ENCODE measurements around the gene NECAP2. TPM values are rescaled to one million over a fixed set of nuclear protein-coding genes. Genes with fewer than 3 reads are reported as not detected.

Gene NECAP2
- total and polyA plus RNA-seq, 10 of the 15 experiments (the other 5 are each of a cell fraction or from before 2014, with no cell fraction given): 16.3 to 98.0 (median 57.4) TPM

DNA sequence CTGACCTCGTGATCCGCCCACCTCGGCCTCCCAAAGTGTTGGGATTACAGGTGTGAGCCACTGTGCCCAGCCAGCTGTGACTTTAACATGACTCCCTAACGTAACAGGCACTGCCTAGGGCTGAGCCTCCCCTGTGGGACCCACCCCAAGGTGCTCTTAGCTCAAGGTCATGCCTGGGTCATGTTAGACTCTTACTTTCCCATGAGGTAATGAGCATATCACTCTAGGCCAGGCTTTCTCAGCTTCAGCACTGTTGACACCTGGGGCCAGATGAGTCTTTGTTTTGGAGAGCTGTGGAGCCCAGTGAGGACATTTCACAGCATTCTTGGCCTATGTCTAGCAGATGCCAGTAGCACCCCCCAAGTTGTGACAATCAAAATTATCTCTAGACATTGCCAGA, 4.5 kb downstream of the NECAP2 start:
- ATAC-seq (no peak), DNase-seq (ENCODE audit: low read depth, low spot score) (no peak), FAIRE-seq (no peak)
- peaks cover 15 to 27% of the 10 kb centered on the region in 2 experiments; a peak in 3 of 4 replicates for H3K36me3 ChIP-seq (ENCODE audit: control insufficient read depth in 2 of 2, insufficient read depth in 2 of 2, low read length in 1 of 2)
- in situ Hi-C loops (cut with MboI): no loop called here
- TF ChIP-seq, protein P1, sequence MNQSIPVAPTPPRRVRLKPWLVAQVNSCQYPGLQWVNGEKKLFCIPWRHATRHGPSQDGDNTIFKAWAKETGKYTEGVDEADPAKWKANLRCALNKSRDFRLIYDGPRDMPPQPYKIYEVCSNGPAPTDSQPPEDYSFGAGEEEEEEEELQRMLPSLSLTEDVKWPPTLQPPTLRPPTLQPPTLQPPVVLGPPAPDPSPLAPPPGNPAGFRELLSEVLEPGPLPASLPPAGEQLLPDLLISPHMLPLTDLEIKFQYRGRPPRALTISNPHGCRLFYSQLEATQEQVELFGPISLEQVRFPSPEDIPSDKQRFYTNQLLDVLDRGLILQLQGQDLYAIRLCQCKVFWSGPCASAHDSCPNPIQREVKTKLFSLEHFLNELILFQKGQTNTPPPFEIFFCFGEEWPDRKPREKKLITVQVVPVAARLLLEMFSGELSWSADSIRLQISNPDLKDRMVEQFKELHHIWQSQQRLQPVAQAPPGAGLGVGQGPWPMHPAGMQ (IDR thresholded peaks at IDR 0.05; ENCODE audit: borderline replicate concordance): no peak
- TF ChIP-seq NBN (IDR thresholded peaks at IDR 0.05): no peak
- TF ChIP-seq ESRRA (IDR thresholded peaks at IDR 0.05; ENCODE audit: low read length): no peak
- peak; percentile 76 for TF ChIP-seq NR2F1 (conservative IDR thresholded peaks at IDR 0.05)
- TF ChIP-seq POLR2AphosphoS2 (IDR thresholded peaks at IDR 0.05; ENCODE audit: low read depth, low read length): no peak
- TF ChIP-seq BMI1 (IDR thresholded peaks at IDR 0.05; ENCODE audit: borderline replicate concordance): no peak
- TF ChIP-seq IKZF1 (conservative IDR thresholded peaks at IDR 0.05): 0 out of 2 replicates have a peak, but pooled peaks have one; percentile 19
- TF ChIP-seq, protein P2, sequence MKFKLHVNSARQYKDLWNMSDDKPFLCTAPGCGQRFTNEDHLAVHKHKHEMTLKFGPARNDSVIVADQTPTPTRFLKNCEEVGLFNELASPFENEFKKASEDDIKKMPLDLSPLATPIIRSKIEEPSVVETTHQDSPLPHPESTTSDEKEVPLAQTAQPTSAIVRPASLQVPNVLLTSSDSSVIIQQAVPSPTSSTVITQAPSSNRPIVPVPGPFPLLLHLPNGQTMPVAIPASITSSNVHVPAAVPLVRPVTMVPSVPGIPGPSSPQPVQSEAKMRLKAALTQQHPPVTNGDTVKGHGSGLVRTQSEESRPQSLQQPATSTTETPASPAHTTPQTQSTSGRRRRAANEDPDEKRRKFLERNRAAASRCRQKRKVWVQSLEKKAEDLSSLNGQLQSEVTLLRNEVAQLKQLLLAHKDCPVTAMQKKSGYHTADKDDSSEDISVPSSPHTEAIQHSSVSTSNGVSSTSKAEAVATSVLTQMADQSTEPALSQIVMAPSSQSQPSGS (IDR thresholded peaks at IDR 0.05; ENCODE audit: low read length): no peak
- TF ChIP-seq TARDBP (IDR thresholded peaks at IDR 0.05; ENCODE audit: borderline replicate concordance): no peak
- TF ChIP-seq SP1 (IDR thresholded peaks at IDR 0.05; ENCODE audit: low read depth, low read length): no peak
- no peak for TF ChIP-seq NR2C1 (IDR thresholded peaks at IDR 0.05)
- no peak for TF ChIP-seq CEBPB (IDR thresholded peaks at IDR 0.05; ENCODE audit: borderline replicate concordance in 1 of 2, low read depth in 2 of 2, low read length in 2 of 2)
- TF ChIP-seq, protein P3, sequence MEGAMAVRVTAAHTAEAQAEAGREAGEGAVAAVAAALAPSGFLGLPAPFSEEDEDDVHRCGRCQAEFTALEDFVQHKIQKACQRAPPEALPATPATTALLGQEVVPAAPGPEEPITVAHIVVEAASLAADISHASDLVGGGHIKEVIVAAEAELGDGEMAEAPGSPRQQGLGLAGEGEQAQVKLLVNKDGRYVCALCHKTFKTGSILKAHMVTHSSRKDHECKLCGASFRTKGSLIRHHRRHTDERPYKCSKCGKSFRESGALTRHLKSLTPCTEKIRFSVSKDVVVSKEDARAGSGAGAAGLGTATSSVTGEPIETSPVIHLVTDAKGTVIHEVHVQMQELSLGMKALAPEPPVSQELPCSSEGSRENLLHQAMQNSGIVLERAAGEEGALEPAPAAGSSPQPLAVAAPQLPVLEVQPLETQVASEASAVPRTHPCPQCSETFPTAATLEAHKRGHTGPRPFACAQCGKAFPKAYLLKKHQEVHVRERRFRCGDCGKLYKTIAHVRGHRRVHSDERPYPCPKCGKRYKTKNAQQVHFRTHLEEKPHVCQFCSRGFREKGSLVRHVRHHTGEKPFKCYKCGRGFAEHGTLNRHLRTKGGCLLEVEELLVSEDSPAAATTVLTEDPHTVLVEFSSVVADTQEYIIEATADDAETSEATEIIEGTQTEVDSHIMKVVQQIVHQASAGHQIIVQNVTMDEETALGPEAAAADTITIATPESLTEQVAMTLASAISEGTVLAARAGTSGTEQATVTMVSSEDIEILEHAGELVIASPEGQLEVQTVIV (IDR thresholded peaks at IDR 0.05; ENCODE audit: borderline replicate concordance, partially characterized antibody): no peak
- peak; percentile 65 for TF ChIP-seq MEF2B (IDR thresholded peaks at IDR 0.05; ENCODE audit: partially characterized antibody, poor library complexity, severe bottlenecking)
- TF ChIP-seq RELA (IDR thresholded peaks at IDR 0.05; ENCODE audit: borderline replicate concordance, partially characterized antibody): no peak
- TF ChIP-seq GATAD2B (conservative IDR thresholded peaks at IDR 0.05; ENCODE audit: low read depth): 0 out of 2 replicates have a peak, but pooled peaks have one; percentile 33
- H2AFZ ChIP-seq (ENCODE audit: control insufficient read depth, low read depth, low read length): no peak overlapping the region
- no peak overlapping the region for H3K27ac ChIP-seq (ENCODE audit: control insufficient read depth, insufficient read depth)
- H3K9ac ChIP-seq (ENCODE audit: control insufficient read depth, insufficient read depth, low read length): no peak overlapping the region
- CTCF ChIA-PET: interaction anchor here (6.9 kb wide), 1 partner anchor 19 kb away, joined by 40 read pairs; no protein-coding TSS in a partner anchor
- no peaks in the 10 kb centered on the region for H3K9me3 ChIP-seq (replicated peaks; ENCODE audit: control insufficient read depth, insufficient read depth, low read length)
- RAD21 ChIA-PET (ENCODE audit: unreplicated experiment): no interaction called here
- peaks cover 26% of the 10 kb centered on the region for H3K4me1 ChIP-seq (ENCODE audit: control insufficient read depth, insufficient read depth, low read length)
- H3K4me2 ChIP-seq (ENCODE audit: control insufficient read depth, insufficient read depth): no peak overlapping the region
- SMC1A ChIA-PET (ENCODE audit: uncharacterized antibody, unreplicated experiment): interaction anchor here (0.7 to 1.4 kb wide), 3 partner anchors 9 to 24 kb away, joined by 3 to 4 read pairs (median 3); no protein-coding TSS in a partner anchor
- intact Hi-C loops (cut with micrococcal nuclease; ENCODE audit: unreplicated experiment): loop anchor here (10.0 kb wide), 1 partner anchor 510 kb away; no protein-coding TSS in a partner anchor
- H3K27me3 ChIP-seq (replicated peaks in 1 of 2; ENCODE audit: control insufficient read depth in 2 of 2, insufficient read depth in 2 of 2, low read length in 1 of 2): no peaks in the 10 kb centered on the region
- no peak overlapping the region for H3K4me3 ChIP-seq
- peaks cover 41% of the 10 kb centered on the region for H3K79me2 ChIP-seq (ENCODE audit: control insufficient read depth, insufficient read depth, low read length)
- WGBS (ENCODE audit: insufficient coverage, insufficient replicate concordance, low lambda C conversion rate, missing lambda C conversion rate): 75% methylated on average over 4 of the region's 4 CpGs
- BruUV-seq (replicated peaks): no TSS peak
- H4K20me1 ChIP-seq (ENCODE audit: control insufficient read depth, insufficient read depth): no peaks in the 10 kb centered on the region
- POLR2A ChIA-PET: interaction anchor here (0.7 kb wide), 1 partner anchor 19 kb away, joined by 3 read pairs; no protein-coding TSS in a partner anchor

Measured in GM12878 (cell line).